KOPT-K1 (cell line): Measurements from ENCODE around the gene POC1A.
"Not testable (repeated sequence)": the region's sequence is repeated elsewhere in the genome, so short reads cannot be mapped to it uniquely, and the experiment has no call there.

Experiments used
- H3K27ac ChIP-seq: fragments of 200-600 bp; sonication (generic); 2 replicates; pipeline ENCODE4 v1.5.1; 2016; ENCODE audit warnings: antibody characterized with exemption, mild to moderate bottlenecking, low read depth, low read length; ENCODE audit not compliant: poor library complexity, severe bottlenecking
- H3K36me3 ChIP-seq: fragments of 200-600 bp; sonication (generic); 2 replicates; pipeline ENCODE4 v1.5.1; 2017; ENCODE audit warnings: antibody characterized with exemption, mild to moderate bottlenecking, low read length, moderate library complexity; ENCODE audit not compliant: insufficient read depth
- H3K9me3 ChIP-seq: fragments of 200-600 bp; sonication (generic); 2 replicates; pipeline ENCODE4 v1.5.1; 2017; ENCODE audit warnings: antibody characterized with exemption, low read length, mild to moderate bottlenecking; ENCODE audit not compliant: insufficient read depth, poor library complexity, severe bottlenecking

The POC1A gene

DNA sequence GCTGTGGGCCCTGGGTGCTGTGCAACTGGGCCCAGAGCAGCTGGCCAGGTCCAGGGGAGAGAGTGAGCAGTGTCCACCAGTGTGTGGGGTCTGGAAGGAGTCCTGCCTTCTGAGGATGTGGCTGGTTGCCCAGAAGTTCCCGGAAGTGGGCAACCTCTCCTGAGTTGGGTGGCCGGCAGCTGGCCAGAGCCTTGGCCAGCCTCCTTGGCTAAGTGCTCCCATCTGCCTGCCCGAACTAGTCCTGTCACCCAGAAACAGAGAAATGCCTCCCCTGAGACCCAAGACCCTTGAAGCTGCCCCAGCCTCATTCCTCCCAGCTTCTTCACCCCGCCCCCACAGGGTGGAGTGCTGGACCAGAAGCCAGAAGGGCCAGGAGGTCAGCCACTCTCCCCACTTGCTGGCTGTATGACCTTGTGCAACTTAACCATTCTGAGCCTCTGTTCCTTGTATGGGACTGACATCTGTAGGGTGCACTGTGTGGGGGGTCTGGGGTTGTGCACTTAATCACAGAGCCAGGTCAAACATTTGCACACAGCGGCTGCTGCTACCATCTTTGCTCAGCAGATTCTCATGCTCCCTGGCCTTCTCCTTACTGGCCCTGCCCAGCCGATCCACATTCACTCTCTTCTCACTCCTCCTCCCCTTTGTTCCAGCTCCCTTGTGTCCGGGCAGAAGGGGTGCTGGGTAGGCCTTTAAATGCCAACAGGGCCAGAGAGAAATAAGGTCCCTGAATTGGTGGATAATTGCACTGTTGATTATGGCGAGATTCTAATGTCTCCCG is 36.3 kb upstream of the POC1A start:
- no peaks in the 10 kb centered on the region for H3K9me3 ChIP-seq
- no peak overlapping the region for H3K27ac ChIP-seq
- H3K36me3 ChIP-seq, result no peaks in the 10 kb centered on the region

DNA sequence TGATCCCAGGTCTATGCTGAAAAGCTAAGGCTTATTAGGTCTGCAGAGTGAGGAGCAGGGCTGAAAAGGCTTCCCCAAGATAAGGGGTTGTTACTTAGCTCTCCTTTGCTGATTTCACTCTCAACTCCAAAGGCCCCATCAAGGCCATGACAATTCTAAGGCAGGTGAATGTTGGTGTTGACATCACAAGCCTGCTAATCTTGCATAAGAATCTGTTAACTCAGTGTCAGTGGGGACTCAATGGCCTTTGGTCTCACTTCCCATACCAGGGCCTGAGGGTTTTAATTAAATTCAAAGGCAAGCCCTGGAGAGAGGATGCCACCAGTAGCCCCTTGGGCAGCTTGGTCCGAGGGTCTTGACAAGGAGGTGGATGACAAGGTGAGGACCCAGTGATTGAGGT is 34.3 kb upstream of the POC1A start:
- no peak overlapping the region for H3K27ac ChIP-seq

DNA sequence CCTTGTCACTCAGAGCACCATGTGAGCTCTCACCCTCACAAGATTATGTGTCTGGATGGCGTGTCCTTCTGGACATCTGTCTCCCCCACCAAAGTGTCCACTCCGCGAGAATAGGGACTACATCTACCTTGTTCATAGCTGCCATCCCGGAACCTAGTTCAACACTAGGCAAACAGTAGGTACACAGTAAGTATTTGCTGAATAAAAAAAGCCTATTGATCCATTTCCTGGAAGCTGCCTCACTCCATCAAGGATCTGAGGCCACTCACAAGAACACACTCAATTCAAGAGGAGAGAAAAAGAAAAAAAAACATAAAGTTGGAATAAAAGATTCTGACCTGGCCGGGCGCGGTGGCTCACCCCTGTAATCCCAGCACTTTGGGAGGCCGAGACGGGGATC is 32.5 kb upstream of the POC1A start:
- Histone ChIP-seq H3K9me3 (no peaks in the 10 kb centered on the region), H3K27ac (no peak overlapping the region), H3K36me3 (no peaks in the 10 kb centered on the region)

More for the DNA sequence above, 34.3 kb upstream of the POC1A start:
- no peaks in the 10 kb centered on the region for H3K9me3 ChIP-seq
- no peaks in the 10 kb centered on the region for H3K36me3 ChIP-seq

DNA sequence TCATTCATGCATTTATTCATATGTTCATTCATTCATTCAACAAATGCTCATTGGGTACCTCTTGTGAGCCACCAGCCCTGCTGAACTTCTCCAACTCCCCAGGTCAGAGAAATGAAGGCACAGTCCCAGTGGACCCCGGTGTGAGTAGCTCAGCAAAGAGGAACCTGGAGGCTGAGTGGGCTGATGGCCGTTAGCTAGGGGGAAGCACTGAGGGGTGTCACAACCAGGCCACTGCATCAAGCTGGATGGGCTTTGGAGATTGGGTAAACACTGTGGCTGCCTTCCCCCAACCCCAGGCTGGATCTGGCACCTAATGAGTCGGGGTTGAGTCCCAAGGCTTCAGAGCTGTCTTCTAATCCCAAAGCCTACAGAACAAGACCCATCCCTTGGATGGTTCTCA is 31.6 kb upstream of the POC1A start:
- Histone ChIP-seq H3K27ac (no peak overlapping the region), H3K9me3 (no peaks in the 10 kb centered on the region), H3K36me3 (no peaks in the 10 kb centered on the region)

DNA sequence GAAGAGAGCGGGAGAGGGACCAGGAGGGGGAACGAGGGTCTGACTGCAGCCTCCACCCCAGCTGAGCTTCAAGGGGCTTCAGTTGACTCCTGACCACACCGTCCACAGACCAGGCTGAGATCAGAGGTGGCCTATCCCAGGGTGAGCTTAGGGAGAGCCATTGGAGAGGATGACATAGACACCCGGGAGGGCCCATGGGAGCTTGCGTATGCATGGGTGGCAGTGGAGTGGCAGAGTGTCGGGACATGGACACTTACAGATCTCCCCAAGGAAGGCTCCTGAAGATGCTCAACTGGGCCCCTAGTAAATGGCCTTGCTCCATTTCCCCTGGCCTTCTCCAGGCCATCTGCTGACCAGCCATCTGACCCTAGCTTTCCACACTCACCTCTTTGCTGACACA is 31.1 kb upstream of the POC1A start:
- no peaks in the 10 kb centered on the region for H3K36me3 ChIP-seq
- H3K27ac ChIP-seq, result no peak overlapping the region

DNA sequence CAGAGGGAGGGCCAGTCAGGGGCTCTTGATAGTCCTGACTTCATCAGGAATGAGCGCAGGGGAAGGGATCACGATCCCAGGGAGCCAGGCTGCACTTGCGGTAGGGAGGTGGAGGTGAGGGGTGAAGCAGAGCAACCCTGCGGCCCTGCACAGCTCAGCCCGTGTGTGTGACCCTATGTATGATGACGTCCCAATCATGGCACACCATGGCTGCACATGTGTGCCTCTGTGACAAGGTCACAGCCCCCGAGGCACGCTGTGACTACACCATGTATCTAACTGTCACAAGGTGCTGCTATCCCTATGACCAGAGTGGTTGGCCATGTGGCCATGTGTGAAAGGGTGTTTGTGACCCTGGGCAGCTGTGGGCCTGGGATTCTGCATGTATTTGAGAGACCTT is 30.5 kb upstream of the POC1A start:
- Histone ChIP-seq H3K36me3 (no peaks in the 10 kb centered on the region), H3K9me3 (no peaks in the 10 kb centered on the region), H3K27ac (no peak overlapping the region)

More for the DNA sequence above, 31.1 kb upstream of the POC1A start:
- no peaks in the 10 kb centered on the region for H3K9me3 ChIP-seq

DNA sequence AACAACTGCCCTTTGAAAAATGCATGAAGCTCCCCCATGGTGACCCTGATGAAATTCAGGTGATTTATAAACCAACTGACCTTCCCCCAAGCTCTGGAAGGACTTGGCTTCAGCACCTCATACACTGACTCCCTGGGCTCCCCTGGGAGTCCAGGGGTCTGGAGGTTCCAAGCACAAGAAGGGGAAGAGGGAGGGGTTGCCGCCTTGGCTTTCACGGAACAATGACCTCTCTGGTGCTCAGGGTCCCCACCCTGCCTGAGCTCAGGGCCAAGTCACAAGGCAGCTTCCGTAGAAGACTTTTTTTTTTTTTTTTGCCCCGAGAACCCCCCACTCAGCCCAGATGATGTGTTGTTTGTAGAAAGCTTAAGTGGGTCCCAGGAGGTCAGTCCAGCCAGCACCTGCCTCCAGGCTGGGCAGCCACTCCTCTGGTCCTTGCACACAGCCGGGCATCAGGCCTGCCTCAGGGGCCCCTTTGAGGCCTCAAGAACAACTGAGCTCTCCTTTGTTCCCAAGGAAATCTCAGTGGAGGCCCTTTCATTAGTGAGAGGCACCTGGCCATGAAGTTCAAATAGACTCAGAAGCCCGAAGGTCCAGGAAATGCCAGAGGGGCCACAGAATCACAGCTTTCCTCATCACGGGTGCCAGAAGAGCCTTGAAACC is 29.7 kb upstream of the POC1A start:
- H3K36me3 ChIP-seq, result no peaks in the 10 kb centered on the region
- no peaks in the 10 kb centered on the region for H3K9me3 ChIP-seq
- no peak overlapping the region for H3K27ac ChIP-seq

DNA sequence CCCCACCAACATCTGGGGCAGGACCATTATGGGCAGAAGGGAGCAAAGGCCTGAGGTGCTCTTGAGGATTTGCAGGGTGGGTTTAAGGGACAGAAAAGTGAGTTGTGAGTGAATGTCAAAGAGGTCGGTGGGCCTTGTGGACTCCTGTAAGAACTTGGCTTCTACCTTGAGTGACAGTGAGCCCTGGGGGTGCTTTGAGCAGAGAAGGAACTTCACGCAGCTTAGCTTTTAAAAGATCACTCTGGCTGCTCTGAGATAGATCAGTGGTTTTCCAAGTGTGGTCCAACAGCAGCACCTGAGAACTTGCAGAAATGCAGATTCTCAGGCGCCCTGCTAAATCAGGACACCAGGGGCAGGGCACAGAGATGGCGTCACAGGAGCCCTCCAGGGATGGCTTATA is 28.5 kb upstream of the POC1A start:
- Histone ChIP-seq H3K9me3 (no peaks in the 10 kb centered on the region), H3K36me3 (no peaks in the 10 kb centered on the region), H3K27ac (no peak overlapping the region)

DNA sequence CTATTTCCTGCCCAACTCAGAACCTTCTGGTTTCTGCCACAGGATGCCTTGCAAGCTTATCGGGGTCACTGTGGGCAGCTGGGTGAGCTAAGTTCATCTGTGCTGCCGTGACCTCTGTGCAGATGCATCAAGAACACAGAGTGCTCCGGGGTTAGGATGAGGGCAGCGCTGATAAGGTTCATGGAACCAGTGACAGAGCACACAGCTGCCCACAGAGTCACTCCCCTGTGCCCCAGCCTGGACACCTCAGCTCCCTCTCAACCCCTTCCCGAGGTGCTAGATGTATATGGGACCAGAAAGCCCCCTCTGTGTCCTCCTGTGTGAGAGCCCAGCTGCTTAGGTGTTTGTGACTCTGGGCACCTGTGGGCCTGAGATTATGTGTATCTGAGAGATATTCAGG is 28.0 kb upstream of the POC1A start:
- H3K27ac ChIP-seq, result no peak overlapping the region
- H3K36me3 ChIP-seq, result no peaks in the 10 kb centered on the region
- H3K9me3 ChIP-seq, result no peaks in the 10 kb centered on the region

DNA sequence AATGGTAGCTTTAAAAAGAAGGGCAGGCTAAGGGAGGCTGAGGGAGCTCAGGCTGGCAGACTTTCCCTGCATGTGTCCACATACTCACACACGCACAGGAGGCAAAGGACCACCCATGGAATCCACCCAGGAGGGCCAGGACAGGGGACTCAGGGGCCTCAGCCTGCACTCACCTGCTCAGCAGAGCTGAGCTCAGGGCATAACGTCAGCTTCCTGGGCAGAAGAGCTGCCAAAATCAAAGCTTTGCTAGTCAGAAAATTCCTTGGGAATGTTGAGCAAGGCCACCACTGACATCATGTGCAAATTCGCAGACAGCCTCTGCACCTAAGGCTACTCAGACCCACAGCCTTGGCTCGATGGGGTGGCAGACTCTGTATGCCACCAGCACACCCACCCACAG is 27.3 kb upstream of the POC1A start:
- Histone ChIP-seq H3K9me3 (no peaks in the 10 kb centered on the region), H3K27ac (no peak overlapping the region), H3K36me3 (no peaks in the 10 kb centered on the region)

DNA sequence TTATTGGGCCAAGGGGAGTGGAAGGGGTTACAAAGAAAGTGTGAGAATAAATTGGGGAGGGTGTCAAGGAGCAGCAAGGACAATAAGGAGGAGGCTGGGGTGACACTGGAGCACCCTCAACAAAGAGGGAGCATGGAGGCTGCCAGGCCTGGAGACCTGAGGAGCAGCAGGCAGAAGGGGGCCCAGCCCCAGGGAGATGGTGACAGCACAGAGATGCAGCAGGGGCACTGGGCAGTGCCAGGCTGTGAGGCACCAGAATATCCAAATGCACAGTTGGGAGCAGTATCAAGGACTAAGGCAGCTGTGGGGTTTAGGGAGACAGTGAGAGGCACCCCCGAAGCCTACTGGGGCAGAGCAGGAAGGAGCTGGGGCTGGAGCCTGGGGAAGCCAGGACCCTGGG is 24.3 kb upstream of the POC1A start:
- no peaks in the 10 kb centered on the region for H3K9me3 ChIP-seq
- H3K27ac ChIP-seq, result no peak overlapping the region

DNA sequence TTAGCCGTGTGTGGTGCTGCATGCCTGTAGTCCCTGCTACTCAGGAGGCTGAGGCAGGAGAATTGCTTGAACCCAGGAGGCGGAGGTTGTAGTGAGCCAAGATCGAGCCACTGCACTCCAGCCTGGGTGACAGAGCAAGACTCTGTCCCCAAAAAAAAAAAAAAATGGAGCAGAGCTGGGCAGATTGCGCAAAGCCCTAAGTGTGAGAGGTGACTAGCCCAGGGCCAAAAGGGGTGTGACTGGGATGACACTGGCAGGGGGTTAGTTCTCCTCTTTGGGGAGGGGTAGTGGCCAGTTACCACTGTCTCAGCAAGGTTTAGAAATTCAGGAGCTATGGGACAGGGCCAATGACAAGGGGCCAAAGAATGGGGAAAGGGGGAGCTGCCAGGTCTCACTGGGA is 23.9 kb upstream of the POC1A start:
- H3K9me3 ChIP-seq, H3K27ac ChIP-seq, H3K36me3 ChIP-seq: not testable (repeated sequence)

More for the DNA sequence above, 24.3 kb upstream of the POC1A start:
- no peaks in the 10 kb centered on the region for H3K36me3 ChIP-seq

DNA sequence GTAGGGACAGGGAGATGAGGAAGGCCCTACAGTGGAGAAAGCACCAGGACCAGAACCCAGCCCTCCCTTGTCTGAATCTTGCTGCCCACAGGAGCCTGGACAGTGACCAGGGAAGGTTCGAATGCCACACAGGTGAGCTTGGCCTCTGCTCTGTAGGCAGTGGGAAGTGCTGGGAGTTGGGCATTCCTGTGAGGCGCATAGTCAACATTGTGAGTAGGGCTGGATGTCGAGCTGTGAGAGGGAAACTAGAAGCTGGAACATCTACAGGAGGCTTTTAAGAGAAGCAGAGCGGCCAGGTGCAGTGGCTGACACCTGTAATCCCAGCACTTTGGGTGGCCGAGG is 23.4 kb upstream of the POC1A start:
- no peaks in the 10 kb centered on the region for H3K9me3 ChIP-seq
- no peaks in the 10 kb centered on the region for H3K36me3 ChIP-seq
- H3K27ac ChIP-seq, result no peak overlapping the region

DNA sequence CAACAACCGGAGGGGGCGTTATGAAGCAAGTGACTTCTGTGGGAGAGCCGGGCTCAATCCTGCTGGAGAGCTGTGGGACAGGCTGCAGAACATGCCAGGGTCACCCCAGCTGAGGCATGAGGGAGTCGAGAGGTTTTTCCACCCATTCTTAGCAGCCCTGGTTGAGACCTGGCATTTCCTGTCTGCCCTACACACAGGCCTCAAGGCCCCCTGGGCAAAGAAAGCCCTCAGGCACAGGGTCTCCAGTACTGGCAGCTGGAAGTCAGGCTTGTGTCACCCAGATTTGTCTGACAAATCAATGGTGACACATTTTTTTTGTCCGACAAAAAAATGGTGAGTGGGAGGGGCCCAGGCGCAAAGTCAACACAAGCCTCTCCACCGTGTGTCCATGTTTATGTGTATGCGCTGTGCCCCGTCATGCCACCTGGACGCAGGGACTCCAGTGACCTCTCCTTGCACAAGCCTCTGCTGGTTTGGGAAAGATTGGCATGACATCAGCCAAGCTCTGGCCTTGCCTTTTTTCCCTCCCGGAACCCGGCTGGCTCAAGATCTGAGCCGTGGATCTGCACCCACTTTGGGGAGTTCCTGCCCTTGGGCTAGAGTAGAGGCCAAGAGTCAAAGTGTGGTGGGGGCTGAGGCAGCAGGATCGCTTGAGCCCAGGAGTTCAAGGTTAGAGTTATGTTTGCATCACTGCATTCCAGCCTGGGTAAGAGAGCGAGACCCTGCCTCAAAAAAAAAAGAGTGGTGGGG is 22.9 kb upstream of the POC1A start:
- Histone ChIP-seq H3K36me3 (no peaks in the 10 kb centered on the region), H3K9me3 (no peaks in the 10 kb centered on the region), H3K27ac (no peak overlapping the region)

DNA sequence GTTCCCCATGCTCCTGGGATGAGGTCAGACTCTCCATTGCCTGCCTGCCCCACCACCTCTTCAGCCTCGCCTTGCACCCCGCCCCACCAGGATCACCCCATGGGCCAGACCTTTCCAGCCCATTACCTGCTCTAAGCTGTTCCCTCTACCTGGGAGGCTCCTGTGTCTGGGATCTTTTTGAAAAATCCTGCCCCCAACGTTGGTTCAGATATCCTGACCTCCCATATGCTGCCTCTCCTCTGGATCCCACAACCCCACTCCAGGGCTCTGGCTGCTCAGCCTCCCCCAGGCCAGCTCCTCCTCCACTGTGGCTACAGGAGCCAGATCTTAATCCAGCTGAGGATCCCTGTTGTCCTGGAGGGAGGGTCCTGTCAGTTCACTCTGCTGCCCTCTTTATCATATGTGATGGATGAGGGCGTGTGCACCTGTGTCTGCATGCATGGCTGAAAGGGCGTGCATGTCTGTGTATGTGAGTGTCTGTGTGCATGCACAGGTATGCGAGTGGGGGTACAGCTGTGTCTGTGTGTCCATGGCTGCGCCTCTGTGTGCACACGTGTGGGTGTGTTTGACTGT is 22.0 kb upstream of the POC1A start:
- no peaks in the 10 kb centered on the region for H3K9me3 ChIP-seq
- H3K27ac ChIP-seq, result no peak overlapping the region
- H3K36me3 ChIP-seq, result no peaks in the 10 kb centered on the region
